GM12878 (cell line): ENCODE measurements around the gene KRT7.

ENCODE experiments used
- CBX3 ChIP-seq: fragments of 200-600 bp; sonication (generic); IDR thresholded peaks from 2 replicates; pipeline ENCODE4 v1.6.1; 2016; ENCODE audit warnings: low read depth, borderline replicate concordance
- CEBPB ChIP-seq, 2 experiments: fragments of 150-350 bp in 1 of 2; IDR thresholded peaks; 2 replicates each; pipeline ENCODE4 v1.6.1; 2012 to 2014; ENCODE audit warnings: low read depth in 2 of 2, low read length in 2 of 2, borderline replicate concordance in 1 of 2, inconsistent platforms in 1 of 2
- EZH2 ChIP-seq: IDR thresholded peaks from 2 replicates; pipeline ENCODE4 v1.6.1; 2012; ENCODE audit warnings: low read depth, mild to moderate bottlenecking, control low read depth, inconsistent platforms, low read length, borderline replicate concordance; ENCODE audit not compliant: control insufficient read depth
- FOXK2 ChIP-seq: fragments of 450-650 bp; IDR thresholded peaks from 2 replicates; pipeline ENCODE4 v1.6.1; 2017; ENCODE audit warnings: mild to moderate bottlenecking, moderate library complexity
- NR2C2 ChIP-seq: IDR thresholded peaks from 2 replicates; pipeline ENCODE4 v1.6.1; 2011; ENCODE audit warnings: borderline replicate concordance, low read depth; ENCODE audit not compliant: control insufficient read depth, insufficient read length
- NR2F1 ChIP-seq: fragments of 450-650 bp; conservative IDR thresholded peaks from 2 replicates; pipeline ENCODE4 v1.6.1; 2017; ENCODE audit warnings: mild to moderate bottlenecking
- POLR2A ChIP-seq: IDR thresholded peaks from 2 replicates; pipeline ENCODE4 v1.6.1; 2011; ENCODE audit warnings: low read depth, mild to moderate bottlenecking, low read length
- SUZ12 ChIP-seq: fragments of 200-600 bp; sonication (generic); IDR thresholded peaks from one replicate; pipeline ENCODE4 v1.6.1; 2018; ENCODE audit warnings: antibody characterized with exemption, mild to moderate bottlenecking; ENCODE audit not compliant: unreplicated experiment
- TAF1 ChIP-seq: IDR thresholded peaks from 2 replicates; pipeline ENCODE4 v1.6.1; 2011; ENCODE audit warnings: mild to moderate bottlenecking, low read depth, low read length, borderline replicate concordance
- TF ChIP-seq, protein P1 (sequence below), 3 experiments: IDR thresholded peaks in 2 of 3; conservative IDR thresholded peaks in 1 of 3; 2 replicates each; pipeline ENCODE4 v1.5.1; 2011; ENCODE audit warnings: low read depth in 3 of 3, low read length in 3 of 3, mild to moderate bottlenecking in 3 of 3, control low read depth in 2 of 3, moderate library complexity in 2 of 3, inconsistent platforms in 1 of 3, mixed read lengths in 1 of 3; ENCODE audit not compliant: control insufficient read depth in 2 of 3, insufficient read depth in 1 of 3; ENCODE audit errors: extremely low read depth in 1 of 3
- TF ChIP-seq, protein P2 (sequence below): IDR thresholded peaks from 2 replicates; pipeline ENCODE4 v1.6.1; 2011; ENCODE audit warnings: mild to moderate bottlenecking, low read depth, low read length, moderate library complexity; ENCODE audit not compliant: insufficient replicate concordance

DNA sequence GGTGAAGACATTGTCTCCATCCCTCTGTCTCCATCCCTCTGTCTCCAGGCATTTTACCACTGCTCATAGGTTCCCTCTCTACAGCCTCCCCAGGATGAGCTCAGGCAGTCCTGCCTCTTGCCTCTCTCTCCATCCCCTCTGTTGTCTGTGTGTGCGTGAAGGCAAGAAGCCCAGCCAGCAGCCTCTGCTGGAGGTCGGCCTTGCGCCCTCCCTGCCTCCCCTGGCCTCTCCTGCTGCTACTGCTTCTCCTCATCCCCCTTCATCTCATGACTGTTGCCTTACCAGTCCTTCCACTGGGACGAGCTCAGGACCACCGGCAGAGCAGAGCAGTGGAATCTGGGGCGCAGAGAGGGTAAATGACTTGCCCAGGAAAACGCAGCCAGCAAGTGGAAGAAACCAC is 44.4 kb upstream of the KRT7 start:
- TF ChIP-seq NR2C2, result no peak
- TF ChIP-seq TAF1, result no peak
- TF ChIP-seq POLR2A, result no peak
- no peak for TF ChIP-seq CBX3
- no peak for TF ChIP-seq CEBPB (IDR thresholded peaks at IDR 0.05; ENCODE audit: borderline replicate concordance in 1 of 2, low read depth in 2 of 2, low read length in 2 of 2)
- TF ChIP-seq NR2F1, result no peak
- TF ChIP-seq, protein P1, sequence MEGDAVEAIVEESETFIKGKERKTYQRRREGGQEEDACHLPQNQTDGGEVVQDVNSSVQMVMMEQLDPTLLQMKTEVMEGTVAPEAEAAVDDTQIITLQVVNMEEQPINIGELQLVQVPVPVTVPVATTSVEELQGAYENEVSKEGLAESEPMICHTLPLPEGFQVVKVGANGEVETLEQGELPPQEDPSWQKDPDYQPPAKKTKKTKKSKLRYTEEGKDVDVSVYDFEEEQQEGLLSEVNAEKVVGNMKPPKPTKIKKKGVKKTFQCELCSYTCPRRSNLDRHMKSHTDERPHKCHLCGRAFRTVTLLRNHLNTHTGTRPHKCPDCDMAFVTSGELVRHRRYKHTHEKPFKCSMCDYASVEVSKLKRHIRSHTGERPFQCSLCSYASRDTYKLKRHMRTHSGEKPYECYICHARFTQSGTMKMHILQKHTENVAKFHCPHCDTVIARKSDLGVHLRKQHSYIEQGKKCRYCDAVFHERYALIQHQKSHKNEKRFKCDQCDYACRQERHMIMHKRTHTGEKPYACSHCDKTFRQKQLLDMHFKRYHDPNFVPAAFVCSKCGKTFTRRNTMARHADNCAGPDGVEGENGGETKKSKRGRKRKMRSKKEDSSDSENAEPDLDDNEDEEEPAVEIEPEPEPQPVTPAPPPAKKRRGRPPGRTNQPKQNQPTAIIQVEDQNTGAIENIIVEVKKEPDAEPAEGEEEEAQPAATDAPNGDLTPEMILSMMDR (IDR thresholded peaks at IDR 0.05 in 2 of 3, conservative IDR thresholded peaks at IDR 0.05 in 1 of 3; ENCODE audit: control insufficient read depth in 2 of 3, extremely low read depth in 1 of 3, insufficient read depth in 1 of 3, low read depth in 3 of 3, low read length in 3 of 3), result no peak
- TF ChIP-seq SUZ12, result no peak
- no peak for TF ChIP-seq FOXK2
- TF ChIP-seq, protein P2, sequence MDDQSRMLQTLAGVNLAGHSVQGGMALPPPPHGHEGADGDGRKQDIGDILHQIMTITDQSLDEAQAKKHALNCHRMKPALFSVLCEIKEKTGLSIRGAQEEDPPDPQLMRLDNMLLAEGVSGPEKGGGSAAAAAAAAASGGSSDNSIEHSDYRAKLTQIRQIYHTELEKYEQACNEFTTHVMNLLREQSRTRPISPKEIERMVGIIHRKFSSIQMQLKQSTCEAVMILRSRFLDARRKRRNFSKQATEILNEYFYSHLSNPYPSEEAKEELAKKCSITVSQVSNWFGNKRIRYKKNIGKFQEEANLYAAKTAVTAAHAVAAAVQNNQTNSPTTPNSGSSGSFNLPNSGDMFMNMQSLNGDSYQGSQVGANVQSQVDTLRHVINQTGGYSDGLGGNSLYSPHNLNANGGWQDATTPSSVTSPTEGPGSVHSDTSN, result no peak
- no peak for TF ChIP-seq EZH2
